ENCODE data around the gene TK1.

TK1 gene

DNA sequence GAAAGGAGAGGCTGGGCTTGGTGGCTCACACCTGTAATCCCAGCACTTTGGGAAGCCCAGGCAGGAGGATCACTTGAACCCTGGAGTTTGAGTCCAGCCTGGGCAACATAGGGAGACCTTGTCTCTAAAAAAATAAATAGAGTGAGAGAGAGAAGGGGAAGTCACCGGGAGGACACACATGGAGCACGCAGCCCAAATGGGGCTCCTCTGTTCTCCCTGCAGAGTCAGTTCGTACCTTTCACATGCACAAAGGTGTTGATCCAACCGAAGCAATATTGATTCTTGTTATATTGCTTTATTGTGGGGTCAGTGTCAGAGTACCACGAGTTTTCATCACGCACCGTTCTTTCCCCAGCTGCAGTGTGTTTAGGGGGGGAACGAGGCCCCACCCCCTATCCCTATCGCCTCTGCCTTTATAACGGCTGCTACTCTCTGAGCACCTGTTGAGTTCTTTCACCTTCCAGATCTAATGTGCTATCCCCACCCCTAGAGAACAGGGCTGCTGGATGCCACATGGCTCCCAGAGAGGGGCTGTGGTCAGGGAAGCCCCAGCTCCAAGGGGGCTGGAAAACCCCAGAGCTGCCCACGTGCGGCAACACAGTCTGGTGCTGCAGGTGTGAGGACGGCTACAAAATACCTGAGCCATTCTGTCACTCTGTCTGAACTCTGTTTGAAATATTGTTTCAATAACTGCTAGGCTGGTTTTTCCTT, 43.6 kb upstream of the TK1 start:
- Histone ChIP-seq H3K4me1 (ENCODE audit: control insufficient read depth, insufficient read depth, low read length) (no peaks in the 10 kb centered on the region; the same call in 1 of the 2 replicates), H3K4me3 (ENCODE audit: low read length) (no peak overlapping the region), H3K27me3 (ENCODE audit: control insufficient read depth, insufficient read depth, low read length) (peaks cover 2% of the 10 kb centered on the region; the same call in 1 of the 2 replicates), H3K27ac (ENCODE audit: low read length) (no peak overlapping the region), H3K9me3 (ENCODE audit: control insufficient read depth, insufficient read depth, low read length) (no peaks in the 10 kb centered on the region), H3K36me3 (ENCODE audit: control insufficient read depth, insufficient read depth, low read length) (peaks cover 3% of the 10 kb centered on the region; the same call in 1 of the 2 replicates)
- no peak for DNase-seq (ENCODE audit: low read depth, low spot score)
- WGBS (ENCODE audit: insufficient coverage, insufficient read length), result no CpG with 5 or more reads among the region's 13 CpGs

DNA sequence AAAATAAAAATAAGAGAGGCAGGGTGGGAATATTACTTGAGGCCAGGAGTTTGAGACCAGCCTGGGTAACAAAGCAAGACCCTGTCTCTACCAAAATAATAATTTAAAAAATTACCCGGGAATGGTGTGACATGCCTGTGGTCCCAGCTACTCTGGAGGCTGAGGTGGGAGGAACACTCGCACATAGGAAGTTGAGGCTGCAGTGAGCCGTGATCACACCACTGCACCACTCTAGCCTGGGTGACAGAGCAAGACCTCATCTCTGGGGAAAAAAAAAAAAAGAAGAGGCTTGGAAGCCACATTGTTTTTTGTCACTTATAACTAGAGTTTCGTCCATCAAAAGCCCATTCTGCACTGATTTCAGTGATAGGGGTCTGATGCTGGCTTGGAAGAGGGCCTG, 41.3 kb upstream of the TK1 start:
- Histone ChIP-seq H3K9me3 (ENCODE audit: control insufficient read depth, insufficient read depth, low read length) (no peaks in the 10 kb centered on the region), H3K36me3 (ENCODE audit: control insufficient read depth, insufficient read depth, low read length) (peaks cover 17% of the 10 kb centered on the region), H3K27ac (ENCODE audit: low read length) (no peak overlapping the region), H3K27me3 (ENCODE audit: control insufficient read depth, insufficient read depth, low read length) (peaks cover 2% of the 10 kb centered on the region; the same call in 1 of the 2 replicates), H3K4me1 (ENCODE audit: control insufficient read depth, insufficient read depth, low read length) (no peaks in the 10 kb centered on the region; the same call in 1 of the 2 replicates), H3K4me3 (ENCODE audit: low read length) (no peak overlapping the region)
- no CpG with 5 or more reads among the region's 4 CpGs for WGBS (ENCODE audit: insufficient coverage, insufficient read length)
- no peak for DNase-seq (ENCODE audit: low read depth, low spot score)

DNA sequence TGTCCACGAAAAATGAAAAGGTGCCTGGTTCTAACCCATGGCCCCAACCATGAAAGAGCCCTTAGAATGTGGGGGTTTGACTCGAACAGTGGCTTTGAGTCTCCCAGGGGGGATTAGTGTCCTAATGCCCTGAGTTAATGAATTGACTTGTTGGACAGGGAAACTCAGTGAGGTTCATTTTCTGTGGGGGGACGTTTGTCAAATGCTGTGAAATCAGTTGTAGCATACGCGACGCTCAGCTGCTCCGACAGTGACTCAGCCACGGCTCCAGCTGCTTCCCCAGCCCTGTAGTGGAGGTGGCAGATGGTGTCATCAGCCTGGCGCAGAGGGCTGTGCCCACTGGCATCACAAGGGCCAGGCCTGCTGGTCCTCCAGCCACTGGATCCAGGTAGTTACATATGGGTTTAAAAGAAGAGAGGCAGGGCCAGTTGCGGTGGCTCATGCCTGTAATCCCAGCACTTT, 40.6 kb upstream of the TK1 start:
- no peak for DNase-seq (ENCODE audit: low read depth, low spot score)
- H3K9me3 ChIP-seq (ENCODE audit: control insufficient read depth, insufficient read depth, low read length), result no peaks in the 10 kb centered on the region
- no CpG with 5 or more reads among the region's 10 CpGs for WGBS (ENCODE audit: insufficient coverage, insufficient read length)

DNA sequence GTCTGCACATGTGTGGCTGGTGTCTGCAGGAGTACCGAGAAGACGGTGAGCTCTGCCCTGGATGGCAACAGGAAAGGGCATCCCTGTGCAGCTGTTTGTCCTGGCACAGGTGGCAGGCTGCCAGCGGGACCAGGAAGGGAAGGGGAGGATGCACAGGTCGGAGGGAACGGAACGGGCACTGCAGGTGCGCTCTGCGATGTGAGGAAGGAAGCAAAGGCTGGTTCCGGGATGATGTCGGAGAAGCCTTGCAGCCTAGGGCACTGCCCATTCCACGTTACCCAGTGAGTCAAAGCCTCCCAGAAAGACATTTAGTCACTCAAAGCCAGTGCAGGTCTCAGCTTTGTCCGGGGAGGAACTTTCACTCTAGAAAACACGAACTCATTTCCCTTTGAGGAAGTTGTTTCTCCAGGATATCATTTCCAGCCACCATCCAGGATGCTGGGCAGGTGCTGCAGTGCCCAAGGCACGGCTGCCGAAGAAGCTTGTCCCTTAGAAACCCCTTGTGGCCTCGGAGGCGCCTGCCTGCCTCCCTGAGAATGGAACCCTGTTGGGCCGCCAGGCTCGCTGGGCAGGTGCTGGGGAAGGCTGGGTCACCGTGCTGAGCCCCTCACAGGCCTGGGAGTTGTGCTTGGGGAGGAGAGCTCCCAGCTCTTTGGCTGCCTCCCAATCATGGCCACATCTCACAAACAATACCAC, 40.1 kb upstream of the TK1 start:
- no CpG with 5 or more reads among the region's 20 CpGs for WGBS (ENCODE audit: insufficient coverage, insufficient read length)
- Histone ChIP-seq H3K4me3 (ENCODE audit: low read length) (no peak overlapping the region), H3K4me1 (ENCODE audit: control insufficient read depth, insufficient read depth, low read length) (no peaks in the 10 kb centered on the region), H3K27me3 (ENCODE audit: control insufficient read depth, insufficient read depth, low read length) (no peaks in the 10 kb centered on the region; the same call in 1 of the 2 replicates), H3K9me3 (ENCODE audit: control insufficient read depth, insufficient read depth, low read length) (no peaks in the 10 kb centered on the region), H3K36me3 (ENCODE audit: control insufficient read depth, insufficient read depth, low read length) (peaks cover 16% of the 10 kb centered on the region), H3K27ac (ENCODE audit: low read length) (no peak overlapping the region)
- no peak for DNase-seq (ENCODE audit: low read depth, low spot score)

More for the DNA sequence above, 40.6 kb upstream of the TK1 start:
- peaks cover 16% of the 10 kb centered on the region for H3K36me3 ChIP-seq (ENCODE audit: control insufficient read depth, insufficient read depth, low read length)
- H3K4me1 ChIP-seq (ENCODE audit: control insufficient read depth, insufficient read depth, low read length), result no peaks in the 10 kb centered on the region; the same call in 1 of the 2 replicates
- H3K27me3 ChIP-seq (ENCODE audit: control insufficient read depth, insufficient read depth, low read length), result no peaks in the 10 kb centered on the region; the same call in 1 of the 2 replicates
- H3K27ac ChIP-seq (ENCODE audit: low read length), result no peak overlapping the region
- H3K4me3 ChIP-seq (ENCODE audit: low read length), result no peak overlapping the region

DNA sequence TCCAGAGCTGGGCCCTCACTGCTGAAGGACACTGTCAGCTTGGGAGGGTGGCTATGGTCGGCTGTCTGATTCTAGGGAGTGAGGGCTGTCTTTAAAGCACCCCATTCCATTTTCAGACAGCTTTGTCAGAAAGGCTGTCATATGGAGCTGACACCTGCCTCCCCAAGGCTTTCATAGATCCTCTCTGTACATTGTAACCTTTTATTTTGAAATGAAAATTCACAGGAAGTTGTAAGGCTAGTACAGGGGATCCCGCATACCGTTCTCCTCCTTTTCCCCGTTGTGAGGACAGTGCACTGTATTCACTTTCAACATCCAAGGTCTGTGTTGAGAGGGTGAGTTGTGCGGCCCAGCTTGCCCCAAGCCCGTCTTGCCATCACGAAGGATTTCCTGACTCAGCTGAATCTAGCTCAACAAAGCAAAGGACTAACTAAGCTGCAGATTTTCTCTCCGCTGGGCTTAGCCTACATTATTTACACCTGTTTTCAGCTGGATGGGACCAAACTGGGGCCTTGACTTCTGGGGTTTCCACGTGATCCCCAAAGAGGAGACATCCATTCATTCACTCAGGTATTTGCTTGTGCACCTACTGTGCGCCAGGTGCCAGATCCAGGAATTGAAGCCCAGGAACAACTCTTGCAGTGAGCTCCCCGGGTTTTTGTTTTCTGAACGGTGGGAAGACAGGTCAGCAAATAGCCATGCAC, 39.4 kb upstream of the TK1 start:
- no peak for DNase-seq (ENCODE audit: low read depth, low spot score)
- no CpG with 5 or more reads among the region's 12 CpGs for WGBS (ENCODE audit: insufficient coverage, insufficient read length)

DNA sequence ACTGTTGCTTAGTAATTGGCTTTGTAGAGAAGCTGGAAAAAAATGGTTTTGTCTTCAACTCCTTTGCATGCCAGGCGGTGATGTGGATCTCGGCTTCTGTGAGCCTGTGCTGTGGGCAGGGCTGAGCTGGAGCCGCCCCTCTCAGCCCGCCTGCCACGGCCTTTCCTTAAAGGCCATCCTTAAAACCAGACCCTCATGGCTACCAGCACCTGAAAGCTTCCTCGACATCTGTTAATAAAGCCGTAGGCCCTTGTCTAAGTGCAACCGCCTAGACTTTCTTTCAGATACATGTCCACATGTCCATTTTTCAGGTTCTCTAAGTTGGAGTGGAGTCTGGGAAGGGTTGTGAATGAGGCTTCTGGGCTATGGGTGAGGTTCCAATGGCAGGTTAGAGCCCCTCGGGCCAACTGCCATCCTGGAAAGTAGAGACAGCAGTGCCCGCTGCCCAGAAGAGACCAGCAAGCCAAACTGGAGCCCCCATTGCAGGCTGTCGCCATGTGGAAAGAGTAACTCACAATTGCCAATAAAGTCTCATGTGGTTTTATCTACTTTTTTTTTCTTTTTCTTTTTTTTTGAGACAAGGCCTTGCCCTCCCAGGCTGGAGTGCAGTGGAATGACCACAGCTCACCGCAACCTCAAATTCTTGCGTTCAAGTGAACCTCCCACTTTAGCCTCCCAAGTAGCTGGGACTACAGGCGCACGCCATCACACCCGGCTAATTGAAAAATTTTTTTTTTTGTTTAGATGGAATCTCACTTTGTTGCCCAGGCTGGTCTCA, 38.4 kb upstream of the TK1 start:
- Histone ChIP-seq H3K27ac (ENCODE audit: low read length) (no peak overlapping the region), H3K4me1 (ENCODE audit: control insufficient read depth, insufficient read depth, low read length) (no peaks in the 10 kb centered on the region), H3K9me3 (ENCODE audit: control insufficient read depth, insufficient read depth, low read length) (no peaks in the 10 kb centered on the region), H3K36me3 (ENCODE audit: control insufficient read depth, insufficient read depth, low read length) (peaks cover 20% of the 10 kb centered on the region), H3K4me3 (ENCODE audit: low read length) (no peak overlapping the region), H3K27me3 (ENCODE audit: control insufficient read depth, insufficient read depth, low read length) (no peaks in the 10 kb centered on the region)
- no peak for DNase-seq (ENCODE audit: low read depth, low spot score)
- WGBS (ENCODE audit: insufficient coverage, insufficient read length), result no CpG with 5 or more reads among the region's 16 CpGs

More for the DNA sequence above, 39.4 kb upstream of the TK1 start:
- H3K36me3 ChIP-seq (ENCODE audit: control insufficient read depth, insufficient read depth, low read length), result peaks cover 16% of the 10 kb centered on the region
- no peak overlapping the region for H3K4me3 ChIP-seq (ENCODE audit: low read length)
- H3K9me3 ChIP-seq (ENCODE audit: control insufficient read depth, insufficient read depth, low read length), result no peaks in the 10 kb centered on the region
- no peak overlapping the region for H3K27ac ChIP-seq (ENCODE audit: low read length)
- H3K4me1 ChIP-seq (ENCODE audit: control insufficient read depth, insufficient read depth, low read length), result no peaks in the 10 kb centered on the region
- no peaks in the 10 kb centered on the region; the same call in 1 of the 2 replicates for H3K27me3 ChIP-seq (ENCODE audit: control insufficient read depth, insufficient read depth, low read length)

DNA sequence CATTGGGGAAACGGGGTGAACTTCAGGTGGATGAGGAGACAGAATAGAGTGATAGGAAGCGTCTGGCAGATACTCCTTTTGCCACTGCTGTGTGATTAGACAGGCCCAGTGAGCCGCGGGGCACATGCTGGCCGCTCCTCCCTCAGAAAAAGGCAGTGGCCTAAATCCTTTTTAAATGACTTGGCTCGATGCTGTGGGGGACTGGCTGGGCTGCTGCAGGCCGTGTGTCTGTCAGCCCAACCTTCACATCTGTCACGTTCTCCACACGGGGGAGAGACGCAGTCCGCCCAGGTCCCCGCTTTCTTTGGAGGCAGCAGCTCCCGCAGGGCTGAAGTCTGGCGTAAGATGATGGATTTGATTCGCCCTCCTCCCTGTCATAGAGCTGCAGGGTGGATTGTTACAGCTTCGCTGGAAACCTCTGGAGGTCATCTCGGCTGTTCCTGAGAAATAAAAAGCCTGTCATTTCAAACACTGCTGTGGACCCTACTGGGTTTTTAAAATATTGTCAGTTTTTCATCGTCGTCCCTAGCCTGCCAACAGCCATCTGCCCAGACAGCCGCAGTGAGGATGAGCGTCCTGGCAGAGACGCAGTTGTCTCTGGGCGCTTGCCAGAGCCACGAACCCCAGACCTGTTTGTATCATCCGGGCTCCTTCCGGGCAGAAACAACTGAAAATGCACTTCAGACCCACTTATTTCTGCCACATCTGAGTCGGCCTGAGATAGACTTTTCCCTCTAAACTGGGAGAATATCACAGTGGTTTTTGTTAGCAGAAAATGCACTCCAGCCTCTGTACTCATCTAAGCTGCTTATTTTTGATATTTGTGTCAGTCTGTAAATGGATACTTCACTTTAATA, 37.6 kb upstream of the TK1 start:
- Histone ChIP-seq H3K9me3 (ENCODE audit: control insufficient read depth, insufficient read depth, low read length) (no peaks in the 10 kb centered on the region), H3K27ac (ENCODE audit: low read length) (no peak overlapping the region), H3K36me3 (ENCODE audit: control insufficient read depth, insufficient read depth, low read length) (peaks cover 20% of the 10 kb centered on the region), H3K4me1 (ENCODE audit: control insufficient read depth, insufficient read depth, low read length) (no peaks in the 10 kb centered on the region), H3K27me3 (ENCODE audit: control insufficient read depth, insufficient read depth, low read length) (no peaks in the 10 kb centered on the region), H3K4me3 (ENCODE audit: low read length) (no peak overlapping the region)
- WGBS (ENCODE audit: insufficient coverage, insufficient read length), result no CpG with 5 or more reads among the region's 27 CpGs
- no peak for DNase-seq (ENCODE audit: low read depth, low spot score)

DNA sequence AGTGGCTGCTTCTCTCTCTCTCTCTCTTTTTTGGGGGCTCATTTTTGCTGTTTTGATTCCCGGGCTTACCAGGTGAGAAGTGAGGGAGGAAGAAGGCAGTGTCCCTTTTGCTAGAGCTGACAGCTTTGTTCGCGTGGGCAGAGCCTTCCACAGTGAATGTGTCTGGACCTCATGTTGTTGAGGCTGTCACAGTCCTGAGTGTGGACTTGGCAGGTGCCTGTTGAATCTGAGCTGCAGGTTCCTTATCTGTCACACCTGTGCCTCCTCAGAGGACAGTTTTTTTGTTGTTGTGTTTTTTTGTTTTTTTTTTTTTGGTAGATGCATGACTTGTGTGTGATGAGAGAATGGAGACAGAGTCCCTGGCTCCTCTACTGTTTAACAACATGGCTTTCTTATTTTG, 36.9 kb upstream of the TK1 start:
- Histone ChIP-seq H3K27me3 (ENCODE audit: control insufficient read depth, insufficient read depth, low read length) (no peaks in the 10 kb centered on the region), H3K4me1 (ENCODE audit: control insufficient read depth, insufficient read depth, low read length) (no peaks in the 10 kb centered on the region), H3K4me3 (ENCODE audit: low read length) (no peak overlapping the region), H3K36me3 (ENCODE audit: control insufficient read depth, insufficient read depth, low read length) (peaks cover 20% of the 10 kb centered on the region), H3K27ac (ENCODE audit: low read length) (no peak overlapping the region), H3K9me3 (ENCODE audit: control insufficient read depth, insufficient read depth, low read length) (no peaks in the 10 kb centered on the region)
- no peak for DNase-seq (ENCODE audit: low read depth, low spot score)
- no CpG with 5 or more reads among the region's 3 CpGs for WGBS (ENCODE audit: insufficient coverage, insufficient read length)

DNA sequence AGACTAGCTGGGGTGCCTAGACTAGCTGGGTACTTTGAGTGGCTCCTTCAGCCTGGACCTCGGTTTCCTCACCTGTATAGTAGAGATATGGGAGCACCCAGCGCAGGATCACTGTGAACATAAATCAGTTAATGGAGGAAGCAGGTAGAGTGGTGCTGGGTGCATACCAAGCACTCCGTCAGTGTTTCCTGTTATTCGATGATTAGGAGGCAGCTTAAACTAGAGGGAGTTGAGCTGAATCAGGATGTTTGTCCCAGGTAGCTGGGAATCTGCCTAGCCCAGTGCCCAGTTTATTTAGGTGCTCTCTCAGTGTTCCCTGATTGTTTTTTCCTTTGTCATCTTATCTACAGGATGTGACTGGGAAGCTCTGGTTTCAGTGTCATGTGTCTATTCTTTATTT, 36.2 kb upstream of the TK1 start:
- Histone ChIP-seq H3K4me3 (ENCODE audit: low read length) (no peak overlapping the region), H3K4me1 (ENCODE audit: control insufficient read depth, insufficient read depth, low read length) (no peaks in the 10 kb centered on the region), H3K27ac (ENCODE audit: low read length) (no peak overlapping the region), H3K27me3 (ENCODE audit: control insufficient read depth, insufficient read depth, low read length) (no peaks in the 10 kb centered on the region), H3K9me3 (ENCODE audit: control insufficient read depth, insufficient read depth, low read length) (no peaks in the 10 kb centered on the region), H3K36me3 (ENCODE audit: control insufficient read depth, insufficient read depth, low read length) (peaks cover 20% of the 10 kb centered on the region)
- DNase-seq (ENCODE audit: low read depth, low spot score), result no peak
- no CpG with 5 or more reads among the region's 4 CpGs for WGBS (ENCODE audit: insufficient coverage, insufficient read length)

Data from iPS DF 6.9 (cell line).